Motor neuron (in vitro differentiated cells): ENCODE results near the gene PCLO. TPM values are rescaled to one million over a fixed set of nuclear protein-coding genes. Genes with fewer than 3 reads are reported as not detected.
"Not testable (repeated sequence)": the region's sequence is repeated elsewhere in the genome, so short reads cannot be mapped to it uniquely, and the experiment has no call there.

Experiments used
- ATAC-seq, 8 experiments: fragments of 200-7000 bp; cut with Tn5 transposase; replicated peaks in 6 of 8; 2 replicates each; pipeline ENCODE4 v1.8.0; 2021; ENCODE audit warnings: mild to moderate bottlenecking in 8 of 8, moderate library complexity in 8 of 8
- H3K27ac ChIP-seq, 2 donors: fragments of 250-450 bp; sonication (Bioruptor Pico); 2 replicates each; pipeline ENCODE4 v1.9.0; 2021; ENCODE audit warnings: antibody characterized with exemption in 2 of 2, mild to moderate bottlenecking in 2 of 2, moderate library complexity in 1 of 2
- H3K4me1 ChIP-seq, 2 donors: fragments of 250-450 bp; sonication (Bioruptor Pico); replicated peaks in 1 of 2; 2 replicates each; pipeline ENCODE4 v1.6.1; 2021; ENCODE audit warnings: antibody characterized with exemption in 2 of 2, mild to moderate bottlenecking in 2 of 2, moderate library complexity in 1 of 2
- H3K4me3 ChIP-seq, 5 donors: fragments of 250-450 bp; sonication (Bioruptor Pico); 2 replicates each; pipeline ENCODE4 v1.9.0; 2021; ENCODE audit warnings: antibody characterized with exemption in 5 of 5, mild to moderate bottlenecking in 5 of 5, moderate library complexity in 4 of 5
- WGBS, 10 experiments: fragments of 450-650 bp; shearing (Covaris generic); methylation state at CpG; one replicate each; pipeline ENCODE4 v1.0.0; 2022; 5-methylcytosine and 5-hydroxymethylcytosine counted together
- in situ Hi-C, 9 experiments: fragments of 400-800 bp; cut with MboI; loops; one replicate each; pipeline ENCODE4 v1.15.0; 2021; ENCODE audit warnings: low sequenced_read_pairs in 9 of 9, low pct_unique_long_range_greater_than_20kb in 2 of 9; ENCODE audit not compliant: unreplicated experiment in 9 of 9
- total RNA-seq, 8 experiments: library from RNA; unstranded; fragments of 300-600 nt; gene quantifications; 2 replicates each; pipeline versions ENCODE4 v1.2.3 to v1.2.4, GENCODE V29; 2022

Gene PCLO
- total RNA-seq, 8 experiments from 2014 or later = 0.20 to 65.9 (median 20.3) TPM

DNA sequence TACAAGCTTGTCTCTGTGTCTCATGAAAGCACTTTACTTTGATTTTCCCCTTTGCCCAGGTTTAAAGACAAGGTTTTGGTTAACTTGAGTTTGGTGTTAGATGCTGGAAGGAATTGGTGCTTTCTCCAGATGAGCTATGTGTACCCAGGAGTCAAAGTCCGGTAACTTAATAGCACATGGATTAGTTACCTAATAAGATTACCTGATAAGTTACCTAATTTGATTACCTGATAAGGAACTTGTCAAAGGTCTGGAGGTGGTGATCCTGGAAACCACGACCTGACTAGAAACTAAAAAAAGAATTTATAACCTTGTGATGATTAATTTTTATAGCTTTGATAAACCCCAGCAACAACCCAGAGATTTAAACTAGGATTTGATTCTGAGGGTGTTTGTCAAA is 449.2 kb downstream of the PCLO start:
- Histone ChIP-seq H3K4me3 (no peak overlapping the region), H3K4me1 (no peaks in the 10 kb centered on the region), H3K27ac (no peak overlapping the region)
- in situ Hi-C loops = loop anchor here in 1 of 9 experiments (25.0 kb wide), 1 partner anchor 101 kb away; no protein-coding TSS in a partner anchor
- no peak for ATAC-seq
- WGBS, 10 experiments = 17 to 92% (median 70%) methylated on average over 1 to 2 of the region's 2 CpGs; no CpG with 5 or more reads in 1 of the 10 experiments

DNA sequence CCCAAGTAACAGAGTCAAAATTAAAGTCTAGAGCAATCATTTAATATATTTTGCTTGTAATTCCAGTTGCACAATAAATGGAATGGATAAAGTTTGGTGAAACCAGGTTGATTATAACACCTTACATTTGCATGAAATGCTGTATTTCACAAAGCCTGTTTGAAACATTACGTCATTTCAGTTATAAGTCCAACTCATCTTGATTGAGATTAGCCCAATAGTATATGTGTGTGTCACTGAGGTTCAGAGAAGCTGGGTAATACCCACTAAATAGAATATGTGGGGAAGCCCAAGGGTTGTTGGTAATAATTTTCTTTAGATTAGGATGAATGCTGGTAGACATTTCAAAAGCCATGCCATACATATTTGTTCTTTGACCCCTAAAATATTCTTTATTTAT is 456.3 kb downstream of the PCLO start:
- H3K4me3 ChIP-seq, ATAC-seq, H3K4me1 ChIP-seq, H3K27ac ChIP-seq: not testable (repeated sequence)
- in situ Hi-C loops = loop anchor here in 1 of 9 experiments (25.0 kb wide), 1 partner anchor 94 kb away; no protein-coding TSS in a partner anchor
- 9 to 100% (median 75%) methylated on average over 1 of the region's 1 CpG; no CpG with 5 or more reads in 5 of the 10 experiments for WGBS, 10 experiments

DNA sequence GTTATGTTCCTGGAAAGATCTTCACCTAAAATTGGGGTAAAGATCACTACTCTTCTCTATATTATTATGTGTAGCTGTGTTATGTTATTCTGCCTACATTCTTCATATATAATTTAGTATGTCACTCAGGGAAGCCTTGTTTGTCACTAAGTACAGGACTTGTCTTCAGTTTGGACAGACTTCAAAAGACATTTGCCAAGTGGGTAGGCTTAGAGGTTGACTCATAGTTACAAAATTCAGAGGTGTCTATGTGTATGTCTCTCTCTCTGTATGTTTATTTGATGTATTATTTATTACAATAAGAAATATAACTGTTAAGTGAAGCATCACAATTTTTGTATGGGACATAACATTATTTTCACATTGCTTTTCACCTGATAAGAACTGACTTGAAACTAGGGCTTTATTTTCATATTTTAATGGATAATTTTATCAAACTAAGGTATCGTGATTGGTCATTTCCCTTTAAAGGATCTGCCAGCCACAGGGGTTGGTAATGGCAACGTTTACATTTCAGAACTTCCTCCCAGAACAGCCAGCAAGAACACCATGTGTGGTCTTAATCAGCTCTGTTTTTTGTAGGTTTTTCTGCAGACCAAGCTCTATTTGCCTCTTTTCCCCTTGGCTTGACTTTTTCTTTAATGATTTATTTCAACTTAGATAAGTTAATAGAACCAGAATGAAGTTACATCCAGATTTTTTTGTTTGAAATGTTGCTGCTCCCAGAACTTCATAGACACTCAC is 457.0 kb downstream of the PCLO start:
- H3K27ac ChIP-seq = no peak overlapping the region
- in situ Hi-C loops = loop anchor here in 1 of 9 experiments (25.0 kb wide), 1 partner anchor 93 kb away; no protein-coding TSS in a partner anchor
- no peak for ATAC-seq
- H3K4me3 ChIP-seq = no peak overlapping the region
- peaks cover 0 to 3% of the 10 kb centered on the region in 2 donors for H3K4me1 ChIP-seq
- WGBS, 10 experiments = 0 to 83% (median 50%) methylated on average over 1 to 2 of the region's 2 CpGs; no CpG with 5 or more reads in 1 of the 10 experiments

DNA sequence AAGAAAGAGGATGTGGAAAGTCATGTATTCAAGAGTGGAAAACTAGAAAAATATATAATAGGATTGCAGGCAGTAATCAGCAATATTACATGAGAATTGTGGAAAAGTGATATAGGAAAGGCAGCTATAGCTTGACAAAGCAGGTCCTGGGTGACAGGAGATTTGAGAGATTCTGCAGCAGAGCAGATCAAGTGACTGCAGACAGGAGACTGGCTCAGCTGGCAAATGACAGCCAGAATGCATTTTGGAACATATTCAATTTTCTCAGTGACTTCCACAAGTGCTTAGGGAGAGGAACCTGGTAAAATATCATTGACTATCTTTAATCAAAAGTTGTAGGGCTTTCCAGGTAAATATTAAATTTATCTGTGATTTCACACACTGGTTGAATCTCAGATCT is 458.6 kb downstream of the PCLO start:
- ATAC-seq = no peak
- H3K27ac ChIP-seq = no peak overlapping the region
- no peak overlapping the region for H3K4me3 ChIP-seq
- in situ Hi-C loops = loop anchor here in 1 of 9 experiments (25.0 kb wide), 1 partner anchor 92 kb away; no protein-coding TSS in a partner anchor
- peaks cover 0 to 5% of the 10 kb centered on the region in 2 donors for H3K4me1 ChIP-seq
